Measurements from ENCODE around the gene C1orf210. TPM values are rescaled to one million over a fixed set of nuclear protein-coding genes. Genes with fewer than 3 reads are reported as not detected.

The C1orf210 gene
- total RNA-seq, 4 donors from 2014 or later, result 4.3 to 20.9 (median 16.0) TPM

- TF ChIP-seq POLR2A (IDR thresholded peaks at IDR 0.05), result no peak
- no peak for TF ChIP-seq CTCF (IDR thresholded peaks at IDR 0.05)
- TF ChIP-seq POLR2AphosphoS5 (IDR thresholded peaks at IDR 0.05), result no peak
- TF ChIP-seq EP300 (IDR thresholded peaks at IDR 0.05), result no peak
- 82% methylated on average over 3 of the region's 3 CpGs for WGBS
- no peaks in the 10 kb centered on the region for H3K36me3 ChIP-seq
- no peak for DNase-seq (ENCODE audit: low spot score in 2 of 2)
- no peak overlapping the region for H3K4me3 ChIP-seq
- no peaks in the 10 kb centered on the region for H3K9me3 ChIP-seq
- H3K27me3 ChIP-seq, result no peaks in the 10 kb centered on the region
- no peak overlapping the region for H3K27ac ChIP-seq
- no peaks in the 10 kb centered on the region for H3K4me1 ChIP-seq
These were observed 27.0 kb downstream of the C1orf210 start for GRCh38 chr1:43258370-43258769.

- no peak for DNase-seq (ENCODE audit: low spot score in 2 of 2)
- no peaks in the 10 kb centered on the region for H3K27me3 ChIP-seq
- H3K4me1 ChIP-seq, result no peaks in the 10 kb centered on the region
- H3K27ac ChIP-seq, result no peak overlapping the region
- TF ChIP-seq CTCF (IDR thresholded peaks at IDR 0.05) (no peak), POLR2AphosphoS5 (IDR thresholded peaks at IDR 0.05) (no peak), POLR2A (IDR thresholded peaks at IDR 0.05) (no peak), EP300 (IDR thresholded peaks at IDR 0.05) (no peak)
- H3K36me3 ChIP-seq, result no peaks in the 10 kb centered on the region
- H3K9me3 ChIP-seq, result no peaks in the 10 kb centered on the region
- H3K4me3 ChIP-seq, result no peak overlapping the region
- WGBS, result 78% methylated on average over 8 of the region's 8 CpGs
These were observed 28.5 kb downstream of the C1orf210 start for GRCh38 chr1:43256675-43257570.

GRCh38 chr1:43255438-43256210 lies 29.8 kb downstream of the C1orf210 start:
- H3K4me3 ChIP-seq, result no peak overlapping the region
- no peak for DNase-seq (ENCODE audit: low spot score in 2 of 2)
- H3K27ac ChIP-seq, result no peak overlapping the region
- no peaks in the 10 kb centered on the region for H3K9me3 ChIP-seq
- 73% methylated on average over 10 of the region's 10 CpGs for WGBS
- H3K4me1 ChIP-seq, result no peaks in the 10 kb centered on the region
- no peaks in the 10 kb centered on the region for H3K36me3 ChIP-seq
- TF ChIP-seq CTCF (IDR thresholded peaks at IDR 0.05) (no peak), POLR2AphosphoS5 (IDR thresholded peaks at IDR 0.05) (no peak), POLR2A (IDR thresholded peaks at IDR 0.05) (no peak), EP300 (IDR thresholded peaks at IDR 0.05) (no peak)
- H3K27me3 ChIP-seq, result no peaks in the 10 kb centered on the region

GRCh38 chr1:43253876-43254275 lies 31.5 kb downstream of the C1orf210 start:
- peak in 1 of 2 donors; percentile 14 for DNase-seq (ENCODE audit: low spot score in 2 of 2)
- Histone ChIP-seq H3K36me3 (no peaks in the 10 kb centered on the region), H3K9me3 (no peaks in the 10 kb centered on the region), H3K27me3 (no peaks in the 10 kb centered on the region), H3K4me1 (no peaks in the 10 kb centered on the region), H3K4me3 (no peak overlapping the region), H3K27ac (no peak overlapping the region)
- WGBS, result 90% methylated on average over 6 of the region's 8 CpGs
- TF ChIP-seq POLR2A (IDR thresholded peaks at IDR 0.05) (no peak), POLR2AphosphoS5 (IDR thresholded peaks at IDR 0.05) (no peak), CTCF (IDR thresholded peaks at IDR 0.05) (no peak), EP300 (IDR thresholded peaks at IDR 0.05) (no peak)

- Histone ChIP-seq H3K27ac (no peak overlapping the region), H3K9me3 (no peaks in the 10 kb centered on the region), H3K4me1 (no peaks in the 10 kb centered on the region), H3K4me3 (no peak overlapping the region), H3K36me3 (no peaks in the 10 kb centered on the region), H3K27me3 (no peaks in the 10 kb centered on the region)
- no peak for DNase-seq (ENCODE audit: low spot score in 2 of 2)
- TF ChIP-seq POLR2A (IDR thresholded peaks at IDR 0.05) (no peak), CTCF (IDR thresholded peaks at IDR 0.05) (no peak), POLR2AphosphoS5 (IDR thresholded peaks at IDR 0.05) (no peak), EP300 (IDR thresholded peaks at IDR 0.05) (no peak)
- WGBS, result 94% methylated on average over 4 of the region's 4 CpGs
These were observed 32.2 kb downstream of the C1orf210 start for GRCh38 chr1:43253173-43253572.

Data from suprapubic skin (tissue), 4 donors.